ENCODE measurements around the gene CYP11A1.

The CYP11A1 gene

GRCh38 chr15:74367296-74367854, at the start of gene CYP11A1:
CYP11A1 (minus strand) TSS chr15:74367646; CDS start chr15:74367585, 61 bp downstream.
- no peak for DNase-seq

GRCh38 chr15:74417225-74417624, 49.8 kb upstream of the CYP11A1 start:
- no peak for DNase-seq

- DNase-seq, result no peak
These were observed 48.8 kb upstream of the CYP11A1 start for GRCh38 chr15:74415966-74416916.

DNA sequence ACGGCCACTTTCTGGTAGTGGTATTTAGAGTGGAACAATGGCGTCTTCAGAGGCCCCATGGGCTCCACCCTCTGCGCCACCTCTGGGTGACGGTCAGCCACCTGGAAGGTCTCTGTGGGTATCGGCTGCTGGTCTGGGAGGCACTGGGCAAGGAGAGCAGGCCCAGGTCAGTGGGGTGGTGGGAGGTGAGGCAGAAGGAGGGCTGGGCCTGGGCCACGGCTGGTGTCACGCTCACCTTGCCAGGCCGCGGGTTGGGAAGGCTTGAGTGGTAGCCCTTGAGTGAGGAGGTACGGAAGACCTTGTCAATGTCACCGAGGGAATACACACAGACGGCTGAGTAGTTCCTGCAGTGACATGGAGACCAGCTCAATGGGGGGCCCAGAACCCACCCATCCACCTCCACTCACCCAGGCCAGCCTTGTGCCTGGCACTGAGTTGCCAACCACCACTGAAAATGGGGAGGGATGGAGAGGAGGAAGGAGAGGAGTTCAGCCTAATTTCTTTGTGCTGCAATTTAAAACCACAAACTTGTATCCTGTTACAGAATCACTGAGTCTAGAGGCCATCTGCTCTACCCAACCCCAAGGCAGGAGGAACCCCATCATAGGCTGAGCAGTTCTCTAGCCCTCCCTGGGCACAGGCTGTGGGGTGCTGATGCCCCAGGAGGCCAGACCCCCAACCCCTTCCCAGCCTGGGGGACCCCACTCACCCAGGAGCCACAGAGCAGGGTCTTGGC, 47.3 kb upstream of the CYP11A1 start:
- DNase-seq, result no peak

- no peak for DNase-seq
These were observed 46.7 kb upstream of the CYP11A1 start for GRCh38 chr15:74414081-74414580.

DNA sequence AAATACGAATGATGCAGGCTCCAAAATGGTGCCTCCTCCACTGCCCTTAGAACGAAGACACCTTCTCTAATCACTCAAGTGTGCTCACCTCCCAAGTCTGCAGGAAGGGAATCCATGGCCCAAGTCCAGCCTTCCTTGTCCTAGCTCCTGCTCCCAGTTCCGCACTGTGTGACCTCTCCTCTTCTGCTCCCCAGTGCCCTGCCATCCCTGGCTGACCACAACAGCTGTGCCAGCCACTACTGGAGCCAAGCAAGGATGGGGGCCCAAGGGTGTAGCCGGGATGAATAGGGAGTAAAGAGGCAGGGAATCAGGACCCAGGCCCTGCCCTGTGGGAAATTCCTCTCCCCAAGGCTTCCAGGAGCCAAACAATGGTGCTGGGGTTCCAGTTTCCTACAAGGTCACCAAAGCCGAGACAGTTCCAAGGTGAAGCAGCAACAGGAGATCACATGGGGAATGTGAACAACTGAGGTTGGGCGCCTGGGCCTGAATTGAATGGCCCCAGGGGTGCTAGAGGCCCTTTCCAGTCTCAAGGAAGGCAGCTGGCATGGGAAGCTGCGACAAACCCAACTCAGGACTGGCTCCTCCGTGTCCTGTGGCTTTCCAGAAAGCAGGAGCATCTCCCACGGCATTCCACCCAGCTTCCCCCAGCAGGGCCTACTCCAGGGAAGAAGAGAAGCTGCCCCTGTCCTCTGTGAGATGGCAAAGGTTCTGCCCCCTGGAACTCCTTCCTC, 46.1 kb upstream of the CYP11A1 start:
- DNase-seq, result no peak

- DNase-seq, result no peak
These were observed 44.7 kb upstream of the CYP11A1 start for GRCh38 chr15:74412159-74412558.

DNA sequence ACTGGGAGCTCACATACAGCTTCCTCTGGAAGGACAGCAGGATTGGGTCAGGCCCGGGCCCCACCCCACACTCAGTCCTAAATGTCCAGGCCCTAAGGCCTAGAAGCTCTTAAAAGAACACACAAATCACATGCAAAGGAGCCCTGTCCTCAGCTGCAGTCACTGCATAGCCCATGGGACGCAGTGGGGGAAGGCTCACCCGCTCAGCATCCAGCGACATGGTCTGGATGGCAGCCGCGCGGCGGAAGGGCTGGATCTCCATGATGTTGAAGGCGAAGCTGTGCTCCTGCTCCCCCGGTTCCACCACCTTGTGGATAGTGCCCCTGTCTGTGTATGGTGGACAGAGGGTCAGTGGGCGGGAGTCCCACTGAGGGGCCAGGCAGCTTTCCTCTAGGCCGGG, 44.2 kb upstream of the CYP11A1 start:
- no peak for DNase-seq

GRCh38 chr15:74410502-74410901, 43.1 kb upstream of the CYP11A1 start:
- no peak for DNase-seq

GRCh38 chr15:74409225-74409624, 41.8 kb upstream of the CYP11A1 start:
- DNase-seq, result no peak

- DNase-seq, result no peak
These were observed 41.4 kb upstream of the CYP11A1 start for GRCh38 chr15:74408815-74409214.

DNA sequence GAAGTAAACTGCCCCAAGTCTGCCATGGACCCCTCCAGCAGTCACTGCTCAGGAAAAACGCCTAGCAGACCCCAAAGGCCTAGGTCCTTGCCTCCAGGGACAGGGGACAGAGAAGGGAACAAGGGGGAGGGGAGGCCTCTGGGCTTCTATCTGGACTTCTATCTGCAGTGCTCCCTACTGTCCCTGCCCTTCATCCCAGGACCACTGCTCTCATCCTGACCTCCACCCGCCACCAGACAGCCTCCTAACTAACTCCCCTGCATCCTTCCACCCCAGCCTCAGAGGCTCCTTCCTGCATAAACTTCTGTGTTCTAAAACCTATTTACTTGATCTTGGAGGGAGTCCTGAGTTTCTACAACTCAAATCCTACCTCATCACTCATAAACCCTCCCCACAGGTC, 40.9 kb upstream of the CYP11A1 start:
- no peak for DNase-seq

DNA sequence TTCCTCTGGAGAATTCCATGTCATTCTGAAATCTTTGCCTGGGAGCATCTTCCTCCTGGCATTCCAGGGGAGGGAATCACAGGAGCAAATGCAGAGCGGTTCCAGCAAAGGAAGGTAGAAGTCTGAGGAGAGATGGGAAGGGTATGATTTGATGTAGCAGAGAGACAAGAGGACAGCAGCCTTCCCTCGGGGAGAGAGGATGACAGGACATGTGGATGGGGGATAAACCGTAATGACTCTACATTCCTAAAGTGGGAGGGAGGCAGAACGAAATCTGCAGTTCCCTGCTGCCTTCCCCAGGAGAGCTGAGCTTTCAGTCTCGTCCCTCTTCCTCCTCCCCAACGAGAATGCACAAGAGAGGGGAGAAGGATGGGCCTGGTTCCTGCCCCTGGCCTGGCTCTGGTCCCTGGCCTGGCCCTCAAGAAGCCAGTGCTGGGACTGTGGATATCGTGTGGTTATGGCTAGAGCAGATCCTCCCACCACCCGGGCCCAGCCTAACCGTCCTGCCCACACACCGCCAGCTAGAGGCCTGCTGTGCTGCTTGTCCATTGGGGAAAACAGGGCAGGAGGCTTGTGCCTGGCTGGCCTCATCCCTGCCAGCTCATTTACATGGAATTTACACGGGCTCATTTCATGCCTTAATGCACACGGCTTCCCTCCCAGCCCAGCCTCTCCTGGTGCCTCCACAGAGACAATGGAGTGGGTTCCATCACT, 39.7 kb upstream of the CYP11A1 start:
- DNase-seq, result no peak

DNA sequence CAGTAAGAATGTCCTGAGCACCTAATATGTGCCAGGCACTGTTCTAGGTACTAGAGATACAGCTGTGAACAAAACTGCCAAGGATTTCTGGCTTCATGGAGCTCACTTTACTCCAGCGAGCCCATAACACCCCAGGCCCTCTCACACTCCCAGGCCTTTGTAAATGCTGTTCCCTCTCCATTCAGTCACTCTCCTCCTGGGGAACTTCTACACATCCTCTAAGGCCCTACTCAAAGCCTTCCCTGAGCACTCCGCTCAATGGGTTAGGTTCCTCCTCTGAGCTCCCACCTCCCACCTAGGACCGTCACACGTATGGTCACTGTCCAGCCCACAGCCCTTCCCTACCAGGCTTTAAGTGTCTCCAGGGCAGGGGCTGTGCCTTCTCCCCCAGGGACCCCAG, 39.1 kb upstream of the CYP11A1 start:
- no peak for DNase-seq

- DNase-seq, result no peak
These were observed 38.4 kb upstream of the CYP11A1 start for GRCh38 chr15:74405823-74406222.

DNA sequence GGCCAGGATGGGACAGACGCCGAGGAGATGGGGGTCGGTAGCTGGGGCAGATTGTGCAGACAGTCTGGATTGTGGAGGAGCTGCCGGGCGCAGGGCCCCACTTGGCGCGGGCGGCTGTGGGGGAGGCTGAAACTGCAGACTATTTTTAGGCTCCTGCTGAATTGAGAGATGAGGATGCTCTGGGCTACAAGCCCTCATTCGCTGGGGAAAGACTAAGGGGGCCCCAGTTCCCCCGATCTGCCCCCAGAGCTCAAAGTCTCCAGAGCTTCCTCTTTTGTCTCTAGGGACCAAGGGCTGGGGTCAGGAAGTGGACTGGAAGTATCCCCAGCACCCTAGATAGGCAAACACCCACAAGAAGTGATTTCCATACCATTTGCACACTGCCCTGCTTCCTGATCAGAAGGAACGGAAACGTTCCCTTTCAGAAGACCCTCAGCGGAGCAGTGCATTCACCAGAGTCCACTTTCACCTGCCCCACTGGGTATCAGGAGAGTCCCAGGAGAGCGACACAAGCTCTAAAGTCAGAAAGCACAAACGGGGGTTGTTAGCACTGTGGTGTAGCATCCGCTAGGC, 36.6 kb upstream of the CYP11A1 start:
- no peak for DNase-seq

DNA sequence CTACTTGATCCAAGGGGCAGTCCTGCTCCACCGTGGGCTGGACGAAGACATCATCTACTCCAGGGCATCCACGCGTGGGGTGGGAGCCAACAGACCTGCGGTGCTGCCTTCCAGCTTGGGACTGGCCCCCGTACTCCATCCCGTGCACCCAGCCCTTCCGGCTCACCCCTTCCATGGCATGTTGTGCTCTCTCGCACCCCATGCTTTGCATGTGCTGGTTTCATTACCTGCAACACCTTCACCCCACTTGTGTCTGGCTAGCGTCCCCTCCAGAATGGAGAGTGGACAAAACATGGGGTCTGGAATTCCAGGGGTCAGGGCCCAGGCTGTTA, 36.1 kb upstream of the CYP11A1 start:
- DNase-seq, result no peak

DNA sequence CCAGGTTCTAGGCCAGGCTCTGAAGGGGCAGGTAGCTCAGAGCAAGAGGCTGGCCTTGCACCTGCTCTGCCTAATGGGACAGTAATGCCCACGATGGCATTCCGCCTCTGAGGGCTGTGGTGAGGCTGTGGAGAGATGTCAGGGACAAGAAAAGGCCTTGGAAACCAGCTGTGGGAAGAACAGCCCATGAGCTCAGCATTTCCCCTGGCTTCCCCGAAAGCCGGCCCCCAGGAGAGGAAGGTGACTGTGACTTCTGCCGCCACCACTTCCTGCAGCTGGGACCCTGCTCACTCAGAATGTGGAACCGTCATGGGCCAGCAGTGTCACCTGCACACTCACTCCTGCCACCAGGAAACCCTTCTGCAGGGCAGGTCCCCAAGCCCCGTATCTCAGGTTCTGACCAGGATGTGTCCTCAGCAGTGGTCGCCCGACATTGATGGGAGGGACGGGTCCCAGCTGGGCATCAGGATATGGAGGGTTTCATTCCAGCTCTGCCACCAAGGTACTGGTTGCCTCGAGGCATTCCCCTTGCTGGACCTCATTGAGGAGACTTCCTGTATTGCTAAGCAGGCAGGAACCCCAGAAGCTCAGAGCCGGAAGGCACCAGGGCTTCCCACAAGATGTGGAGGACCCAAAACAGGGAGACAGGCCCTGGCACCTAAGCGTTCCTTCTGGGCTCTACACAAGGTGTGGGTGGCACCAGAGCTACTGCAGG, 35.6 kb upstream of the CYP11A1 start:
- DNase-seq, result no peak

GRCh38 chr15:74402337-74402841, 34.9 kb upstream of the CYP11A1 start:
- no peak for DNase-seq

DNA sequence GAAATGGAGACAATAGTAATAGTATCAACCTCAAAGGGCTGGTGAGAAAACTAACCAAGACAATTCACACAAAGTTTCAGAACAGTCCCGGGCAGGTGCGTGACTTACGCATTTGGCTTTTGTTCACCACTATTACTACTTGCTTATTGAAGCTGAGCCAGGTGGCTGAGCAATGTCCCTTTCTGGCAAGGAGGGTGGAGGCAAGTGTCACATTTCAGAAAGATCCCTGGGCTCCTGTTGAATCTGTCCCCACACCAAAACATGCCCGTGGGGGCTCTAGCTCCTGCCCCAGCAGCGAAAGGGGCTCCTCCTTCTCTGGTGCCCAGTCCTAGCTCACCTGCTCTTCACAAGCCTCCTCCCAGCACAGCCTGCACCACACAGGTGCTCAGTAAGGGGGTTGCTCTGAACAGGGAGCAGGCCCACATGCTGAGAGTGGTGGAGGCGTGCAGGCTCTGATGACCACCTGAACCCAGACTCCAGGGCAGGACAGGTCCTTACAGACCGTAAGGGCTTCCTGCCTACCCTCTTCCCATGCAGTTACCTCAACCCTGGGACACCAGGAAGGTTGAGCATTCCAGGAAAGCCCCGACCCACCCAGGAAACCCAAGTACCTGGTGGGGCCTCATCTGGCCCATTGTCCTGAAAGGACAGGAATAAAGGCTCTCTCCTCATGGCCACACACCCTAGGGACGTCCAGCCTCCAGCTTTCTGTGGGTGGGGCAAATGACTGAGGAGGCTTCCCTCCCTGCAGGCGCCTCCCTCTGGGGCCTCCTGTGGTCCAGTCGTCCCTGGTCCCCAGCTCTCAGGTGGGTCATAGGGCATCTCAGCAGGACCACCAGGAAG, 33.7 kb upstream of the CYP11A1 start:
- no peak for DNase-seq
